ENCODE data around the gene SIRT7.

SIRT7 gene

DNA sequence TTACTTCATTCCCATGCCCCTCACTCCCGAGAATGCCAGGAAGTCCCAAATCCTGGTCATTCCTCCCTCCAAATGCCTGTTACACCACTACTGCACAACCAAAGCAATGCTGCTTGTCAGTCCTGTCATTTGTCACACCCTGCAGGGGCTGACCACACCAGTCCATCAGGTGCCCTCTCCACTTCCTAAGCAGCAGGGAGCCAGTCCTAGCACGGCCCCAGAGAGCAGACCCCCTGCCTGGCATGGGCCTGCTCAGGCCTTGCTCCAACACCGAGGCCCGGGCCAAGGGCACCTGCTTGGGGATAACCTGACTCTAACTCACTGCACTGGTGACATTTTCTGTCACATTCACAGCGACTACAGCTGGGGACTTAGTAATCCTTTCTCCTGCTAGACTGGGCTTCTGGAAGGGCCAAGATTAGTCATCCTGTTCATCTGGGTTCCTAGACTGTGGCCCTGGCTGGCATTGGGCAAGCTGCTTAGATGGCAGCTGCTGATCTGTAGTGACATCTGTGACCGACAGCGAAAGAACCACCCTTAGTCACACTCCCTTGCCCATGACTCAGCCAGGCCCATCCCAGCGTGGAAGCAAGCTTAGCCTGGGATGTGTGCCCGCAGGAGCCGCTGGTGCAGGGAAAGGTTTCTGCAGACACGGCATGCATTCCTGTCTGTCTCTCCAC is 32.0 kb downstream of the SIRT7 start:
- DNase-seq (ENCODE audit: low read depth) = no peak
- no peak overlapping the region for H3K4me3 ChIP-seq (ENCODE audit: low read depth, low read length)
- TF ChIP-seq, protein P1, sequence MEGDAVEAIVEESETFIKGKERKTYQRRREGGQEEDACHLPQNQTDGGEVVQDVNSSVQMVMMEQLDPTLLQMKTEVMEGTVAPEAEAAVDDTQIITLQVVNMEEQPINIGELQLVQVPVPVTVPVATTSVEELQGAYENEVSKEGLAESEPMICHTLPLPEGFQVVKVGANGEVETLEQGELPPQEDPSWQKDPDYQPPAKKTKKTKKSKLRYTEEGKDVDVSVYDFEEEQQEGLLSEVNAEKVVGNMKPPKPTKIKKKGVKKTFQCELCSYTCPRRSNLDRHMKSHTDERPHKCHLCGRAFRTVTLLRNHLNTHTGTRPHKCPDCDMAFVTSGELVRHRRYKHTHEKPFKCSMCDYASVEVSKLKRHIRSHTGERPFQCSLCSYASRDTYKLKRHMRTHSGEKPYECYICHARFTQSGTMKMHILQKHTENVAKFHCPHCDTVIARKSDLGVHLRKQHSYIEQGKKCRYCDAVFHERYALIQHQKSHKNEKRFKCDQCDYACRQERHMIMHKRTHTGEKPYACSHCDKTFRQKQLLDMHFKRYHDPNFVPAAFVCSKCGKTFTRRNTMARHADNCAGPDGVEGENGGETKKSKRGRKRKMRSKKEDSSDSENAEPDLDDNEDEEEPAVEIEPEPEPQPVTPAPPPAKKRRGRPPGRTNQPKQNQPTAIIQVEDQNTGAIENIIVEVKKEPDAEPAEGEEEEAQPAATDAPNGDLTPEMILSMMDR (conservative IDR thresholded peaks at IDR 0.05; ENCODE audit: low read depth, low read length) = no peak

DNA sequence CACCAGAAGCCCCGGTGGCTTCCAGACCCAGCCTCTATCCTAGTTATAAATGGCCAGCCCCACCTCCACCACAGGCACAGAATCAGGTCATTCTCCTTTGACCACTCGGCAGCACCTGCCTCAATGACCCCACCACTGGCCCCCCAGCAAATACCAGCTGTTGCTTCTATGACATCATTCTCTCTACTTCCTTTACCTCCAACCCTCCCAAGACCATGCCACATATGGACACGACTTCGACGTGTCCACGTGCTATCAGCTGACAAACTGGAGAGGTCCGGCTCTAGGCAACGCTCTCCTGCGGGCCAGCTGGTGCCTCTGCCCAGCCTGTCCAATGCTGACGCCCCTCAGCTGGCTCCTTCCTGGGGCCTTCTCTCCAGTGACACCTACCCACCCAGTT is 32.5 kb downstream of the SIRT7 start:
- DNase-seq (ENCODE audit: low read depth) = no peak
- TF ChIP-seq, protein P1 (conservative IDR thresholded peaks at IDR 0.05; ENCODE audit: low read depth, low read length) = no peak
- no peak overlapping the region for H3K4me3 ChIP-seq (ENCODE audit: low read depth, low read length)

DNA sequence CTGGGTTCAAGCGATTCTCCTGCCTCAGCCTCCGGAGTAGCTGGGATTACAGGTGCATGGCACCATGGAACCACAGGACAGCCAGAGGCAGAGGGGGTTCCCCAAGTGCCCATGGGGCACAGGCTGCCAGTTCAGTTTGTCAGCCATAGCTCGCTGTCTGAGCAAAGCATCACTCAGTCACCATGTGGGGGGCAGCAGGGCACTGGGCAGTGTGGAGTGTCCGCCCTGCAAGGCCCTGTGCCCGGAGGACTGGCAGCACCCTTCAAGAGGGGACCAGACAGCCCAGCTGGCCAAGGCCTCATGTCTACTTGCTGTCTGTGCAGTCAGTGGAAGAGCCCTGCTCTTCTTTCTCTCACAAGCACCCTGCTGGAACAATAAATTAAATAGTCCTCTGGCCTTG is 33.0 kb downstream of the SIRT7 start:
- H3K4me3 ChIP-seq (ENCODE audit: low read depth, low read length) = no peak overlapping the region
- TF ChIP-seq, protein P1 (conservative IDR thresholded peaks at IDR 0.05; ENCODE audit: low read depth, low read length) = no peak
- no peak for DNase-seq (ENCODE audit: low read depth)

DNA sequence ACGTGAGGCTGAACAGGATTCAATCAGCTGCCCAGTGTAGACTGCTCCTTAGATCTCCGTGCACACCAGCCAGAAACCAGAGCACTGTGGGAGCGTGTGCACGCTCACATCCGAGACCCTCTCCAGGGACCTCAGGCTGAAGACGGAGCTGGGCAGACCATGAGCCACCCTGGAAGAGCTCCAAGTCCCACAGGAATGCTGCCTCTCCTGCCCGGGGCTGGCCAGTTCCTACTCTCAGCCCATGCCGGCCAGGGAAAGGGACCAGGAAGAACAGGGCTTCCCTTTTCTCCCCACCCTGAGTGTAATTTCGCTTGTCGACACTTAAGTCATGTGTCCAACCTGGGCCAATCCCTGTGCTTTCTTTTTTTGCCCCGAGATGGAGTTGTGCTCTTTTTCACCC is 33.5 kb downstream of the SIRT7 start:
- no peak overlapping the region for H3K4me3 ChIP-seq (ENCODE audit: low read depth, low read length)
- no peak for DNase-seq (ENCODE audit: low read depth)
- TF ChIP-seq, protein P1 (conservative IDR thresholded peaks at IDR 0.05; ENCODE audit: low read depth, low read length) = no peak

DNA sequence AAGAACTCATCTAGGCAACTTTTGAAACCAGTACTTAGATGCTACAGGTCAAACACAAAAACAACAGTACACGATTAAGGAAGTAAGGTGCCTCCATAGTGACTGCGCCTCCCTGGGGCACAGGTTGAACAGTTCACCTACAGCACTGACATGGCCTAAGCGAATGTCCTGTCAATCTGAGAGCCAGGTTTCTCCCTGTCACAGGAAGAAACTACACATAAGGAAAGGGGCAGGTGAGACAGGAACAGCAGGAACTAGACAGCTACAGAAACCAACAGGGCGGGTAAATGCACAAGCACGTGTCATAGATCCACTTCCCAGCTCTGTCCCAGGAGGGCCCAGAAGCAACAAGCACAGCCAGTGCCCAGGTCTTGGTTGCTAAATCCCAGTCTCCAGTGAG is 38.9 kb downstream of the SIRT7 start:
- H3K4me3 ChIP-seq (ENCODE audit: low read depth, low read length) = no peak overlapping the region
- no peak for DNase-seq (ENCODE audit: low read depth)
- TF ChIP-seq, protein P1 (conservative IDR thresholded peaks at IDR 0.05; ENCODE audit: low read depth, low read length) = no peak

DNA sequence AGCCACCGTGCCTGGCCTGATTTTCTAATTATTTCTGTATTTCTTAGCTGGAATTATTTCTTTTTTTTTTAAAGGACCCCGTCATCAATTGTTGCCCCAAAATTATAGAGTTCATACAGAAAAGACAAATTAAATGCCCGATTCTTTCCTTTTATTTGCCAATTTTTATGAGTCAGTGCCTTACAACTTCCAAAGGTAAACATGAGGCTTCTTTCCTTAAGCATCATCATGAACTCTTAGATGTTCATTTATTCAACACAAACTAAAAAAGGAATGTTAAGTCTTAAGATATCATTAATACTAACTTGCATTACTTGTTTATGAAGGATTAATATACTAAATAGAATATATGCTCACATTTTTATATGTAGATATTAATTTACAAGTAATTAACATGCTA is 39.7 kb downstream of the SIRT7 start:
- DNase-seq (ENCODE audit: low read depth) = no peak
- TF ChIP-seq, protein P1 (conservative IDR thresholded peaks at IDR 0.05; ENCODE audit: low read depth, low read length) = no peak
- H3K4me3 ChIP-seq (ENCODE audit: low read depth, low read length) = no peak overlapping the region

DNA sequence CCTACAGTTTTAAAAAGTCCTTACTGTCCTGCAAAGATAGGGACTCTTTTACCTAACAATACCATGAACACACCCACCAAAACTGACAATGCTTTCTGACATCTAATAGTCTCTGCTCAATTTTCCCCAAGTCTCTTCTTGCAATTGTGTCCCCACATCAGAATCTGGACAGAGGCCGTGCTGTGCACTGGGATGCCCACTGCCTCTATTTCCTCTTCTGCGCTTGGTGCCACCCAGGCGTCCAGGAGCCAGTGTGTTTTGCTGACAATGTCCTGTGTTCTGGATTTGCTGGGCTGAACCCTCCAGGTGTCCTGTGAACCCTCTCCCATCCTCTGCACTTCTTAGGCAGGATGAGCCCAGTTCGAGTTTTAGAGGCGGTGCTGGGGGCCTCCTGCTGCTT is 40.4 kb downstream of the SIRT7 start:
- DNase-seq (ENCODE audit: low read depth) = no peak
- TF ChIP-seq, protein P1 (conservative IDR thresholded peaks at IDR 0.05; ENCODE audit: low read depth, low read length) = no peak
- no peak overlapping the region for H3K4me3 ChIP-seq (ENCODE audit: low read depth, low read length)

Data from choroid plexus epithelial cell (primary cell).